ENCODE measurements around the gene SHMT2. TPM values are rescaled to one million over a fixed set of nuclear protein-coding genes. Genes with fewer than 3 reads are reported as not detected.

SHMT2 gene
- total RNA-seq, 1 experiment from 2014 or later, result 67.1 TPM

DNA sequence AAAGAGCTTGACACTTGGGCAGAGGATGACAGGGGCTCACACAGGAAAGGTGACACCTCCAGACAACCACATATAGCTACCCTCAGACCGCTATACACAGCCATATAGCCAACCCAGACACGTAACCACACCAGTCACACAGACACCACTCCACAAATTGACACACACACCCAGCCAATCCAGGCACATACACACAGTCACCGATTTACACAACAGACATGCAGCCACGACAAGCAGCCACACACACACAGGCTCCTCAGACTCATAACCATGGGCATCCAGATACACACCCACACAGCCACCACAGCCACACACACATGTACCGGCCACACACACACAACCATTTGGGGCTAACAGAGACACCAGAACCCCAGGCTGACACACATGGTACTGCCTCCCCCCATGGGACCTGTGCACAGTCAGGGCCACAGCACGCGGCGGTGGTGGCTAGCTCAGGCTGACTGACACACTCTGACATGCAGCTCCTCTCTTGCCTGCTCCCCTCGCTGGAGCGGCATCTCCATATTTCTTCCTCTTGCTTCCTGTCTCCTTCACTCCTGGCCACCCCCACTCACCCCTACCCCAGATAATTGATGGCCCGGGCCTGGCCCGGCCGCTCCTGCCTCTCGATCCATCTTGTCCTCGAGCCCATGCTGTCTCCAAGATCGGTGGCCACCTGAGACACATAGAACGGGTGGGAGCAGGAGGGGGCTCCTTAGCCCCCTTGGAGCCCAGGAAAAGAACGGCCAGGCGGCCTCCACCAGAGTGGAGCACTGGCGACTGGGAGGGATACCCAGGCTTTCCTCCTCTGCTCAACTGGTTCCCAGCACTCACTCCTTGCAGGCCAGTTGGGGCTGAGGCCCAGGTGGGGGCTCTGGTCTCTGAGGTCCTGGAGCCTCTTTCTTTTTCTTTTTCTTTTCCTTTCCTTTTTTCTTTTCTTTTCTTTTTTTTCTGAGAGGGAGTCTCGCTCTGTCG, 6.0 kb upstream of the SHMT2 start:
- ChIA-PET POLR2A (no interaction called here), CTCF (interaction anchor here (0.7 to 1.5 kb wide), 2 partner anchors 10 to 198 kb away, joined by 3 to 7 read pairs; no protein-coding TSS in a partner anchor)
- no peaks in the 10 kb centered on the region for H3K9me3 ChIP-seq (ENCODE audit: control insufficient read depth, insufficient read depth, low read depth, low read length)
- H3K36me3 ChIP-seq (ENCODE audit: control insufficient read depth, insufficient read depth, low read length), result no peaks in the 10 kb centered on the region
- ATAC-seq (no peak), DNase-seq (ENCODE audit: low read depth, low spot score) (no peak)
- no peaks in the 10 kb centered on the region; the same call in 1 of the 2 replicates for H3K27me3 ChIP-seq (ENCODE audit: control insufficient read depth, insufficient read depth, low read length)
- H3K4me3 ChIP-seq (ENCODE audit: low read depth in 2 of 2, low read length in 2 of 2), result no peak overlapping the region
- intact Hi-C loops (cut with micrococcal nuclease; ENCODE audit: unreplicated experiment), result no loop called here
- in situ Hi-C loops (cut with HindIII; ENCODE audit: low pct_unique_long_range_greater_than_20kb, low sequenced_read_pairs), result no loop called here
- TF ChIP-seq SIN3A (IDR thresholded peaks at IDR 0.05; ENCODE audit: borderline replicate concordance, insufficient read depth, low read depth, low read length), result no peak
- no peak for TF ChIP-seq REST (IDR thresholded peaks at IDR 0.05; ENCODE audit: insufficient read depth in 1 of 2, low read depth in 2 of 2, low read length in 1 of 2)
- TF ChIP-seq TCF7L2 (IDR thresholded peaks at IDR 0.05; ENCODE audit: low read depth, low read length), result no peak
- TF ChIP-seq CTCF (IDR thresholded peaks at IDR 0.05), result no peak
- TF ChIP-seq POLR2AphosphoS5 (IDR thresholded peaks at IDR 0.05; ENCODE audit: low read depth, low read length), result no peak
- H3K27ac ChIP-seq (ENCODE audit: low read length), result no peak overlapping the region
- BruUV-seq (replicated peaks), result no TSS peak
- H3K4me1 ChIP-seq (ENCODE audit: control insufficient read depth, insufficient read depth, low read length), result no peaks in the 10 kb centered on the region

DNA sequence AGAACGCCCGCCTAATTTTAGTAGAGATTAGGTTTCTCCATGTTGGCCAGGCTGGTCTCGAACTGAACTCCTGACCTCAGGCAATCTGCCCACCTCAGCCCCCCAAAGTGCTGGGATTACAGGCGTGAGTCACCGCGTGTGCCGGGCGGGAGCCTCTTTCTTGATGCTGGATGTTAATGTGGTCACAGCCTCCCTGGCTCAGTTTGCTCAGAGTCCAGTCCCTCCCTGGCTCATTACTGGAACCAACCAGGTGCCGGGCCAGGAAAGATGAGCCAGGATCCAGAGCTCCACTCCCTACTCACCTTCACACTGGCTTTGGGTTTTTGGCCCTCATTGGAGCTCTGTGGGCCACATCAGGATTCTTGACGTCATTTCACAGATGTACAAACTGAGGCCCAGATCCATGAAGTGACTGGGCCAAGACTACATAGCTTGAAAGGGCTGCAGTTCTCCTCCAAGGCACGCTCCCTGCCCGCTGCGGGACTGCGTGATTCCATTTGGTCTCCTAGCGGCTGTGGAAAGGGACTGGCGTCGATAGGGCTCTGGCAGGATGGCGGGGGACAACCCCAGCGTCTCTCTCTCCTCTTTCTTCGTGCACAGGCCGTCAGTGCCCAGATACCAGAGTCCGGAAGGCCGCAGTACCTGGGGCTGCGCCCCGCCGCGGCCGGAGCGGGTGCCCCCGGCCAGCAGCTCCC, 5.1 kb upstream of the SHMT2 start:
- no peak for DNase-seq (ENCODE audit: low read depth, low spot score)
- ChIA-PET CTCF (interaction anchor here (0.7 to 1.5 kb wide), 2 partner anchors 11 to 197 kb away, joined by 3 to 7 read pairs; no protein-coding TSS in a partner anchor), POLR2A (no interaction called here)
- no peaks in the 10 kb centered on the region for H3K9me3 ChIP-seq (ENCODE audit: control insufficient read depth, insufficient read depth, low read depth, low read length)
- no peak overlapping the region for H3K4me3 ChIP-seq (ENCODE audit: low read depth in 2 of 2, low read length in 2 of 2)
- TF ChIP-seq SIN3A (IDR thresholded peaks at IDR 0.05; ENCODE audit: borderline replicate concordance, insufficient read depth, low read depth, low read length) (no peak), POLR2AphosphoS5 (IDR thresholded peaks at IDR 0.05; ENCODE audit: low read depth, low read length) (no peak)
- no peak overlapping the region for H3K27ac ChIP-seq (ENCODE audit: low read length)
- H3K27me3 ChIP-seq (ENCODE audit: control insufficient read depth, insufficient read depth, low read length), result no peaks in the 10 kb centered on the region; the same call in 1 of the 2 replicates
- intact Hi-C loops (cut with micrococcal nuclease; ENCODE audit: unreplicated experiment), result no loop called here
- no peaks in the 10 kb centered on the region for H3K36me3 ChIP-seq (ENCODE audit: control insufficient read depth, insufficient read depth, low read length)
- H3K4me1 ChIP-seq (ENCODE audit: control insufficient read depth, insufficient read depth, low read length), result no peaks in the 10 kb centered on the region
- no peak for ATAC-seq
- in situ Hi-C loops (cut with HindIII; ENCODE audit: low pct_unique_long_range_greater_than_20kb, low sequenced_read_pairs), result no loop called here
- BruUV-seq (replicated peaks), result no TSS peak

Measured in Panc1 (cell line).